AG10803 (cell line): Measurements from ENCODE around the gene STIM1.
"Not testable (repeated sequence)": the region's sequence is repeated elsewhere in the genome, so short reads cannot be mapped to it uniquely, and the experiment has no call there.

Source experiments
- DNase-seq: peaks from one replicate; pipeline ENCODE4 v3.0.0; 2010; ENCODE audit warnings: low read depth
- H3K4me3 ChIP-seq: 2 replicates; pipeline ENCODE4 v1.5.1; 2011; ENCODE audit warnings: mild to moderate bottlenecking, low read length, control low read depth
- TF ChIP-seq, protein P1 (sequence below): conservative IDR thresholded peaks from 2 replicates; pipeline ENCODE4 v1.5.1; 2011; ENCODE audit warnings: mild to moderate bottlenecking, low read length, control low read depth, inconsistent platforms

The STIM1 gene

DNA sequence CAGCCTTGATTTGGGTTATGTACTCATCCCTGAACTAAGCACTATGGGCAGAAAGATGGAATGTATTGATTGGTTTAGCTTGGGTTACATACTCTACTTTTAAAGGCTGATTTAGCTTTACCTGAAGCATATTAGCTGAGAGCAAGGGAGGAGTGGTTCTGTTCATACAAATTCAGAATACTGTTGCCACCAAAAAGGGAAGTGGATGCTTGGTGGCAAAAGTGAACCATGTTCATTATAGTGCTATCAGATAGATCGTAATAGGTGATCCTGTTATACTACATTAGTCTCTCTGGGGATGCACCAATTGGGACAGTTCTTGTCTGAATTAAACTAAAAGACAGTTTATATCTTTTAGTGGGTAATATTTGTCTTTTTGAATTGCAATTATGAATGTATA lies 194.7 kb downstream of the STIM1 start:
- TF ChIP-seq, protein P1, sequence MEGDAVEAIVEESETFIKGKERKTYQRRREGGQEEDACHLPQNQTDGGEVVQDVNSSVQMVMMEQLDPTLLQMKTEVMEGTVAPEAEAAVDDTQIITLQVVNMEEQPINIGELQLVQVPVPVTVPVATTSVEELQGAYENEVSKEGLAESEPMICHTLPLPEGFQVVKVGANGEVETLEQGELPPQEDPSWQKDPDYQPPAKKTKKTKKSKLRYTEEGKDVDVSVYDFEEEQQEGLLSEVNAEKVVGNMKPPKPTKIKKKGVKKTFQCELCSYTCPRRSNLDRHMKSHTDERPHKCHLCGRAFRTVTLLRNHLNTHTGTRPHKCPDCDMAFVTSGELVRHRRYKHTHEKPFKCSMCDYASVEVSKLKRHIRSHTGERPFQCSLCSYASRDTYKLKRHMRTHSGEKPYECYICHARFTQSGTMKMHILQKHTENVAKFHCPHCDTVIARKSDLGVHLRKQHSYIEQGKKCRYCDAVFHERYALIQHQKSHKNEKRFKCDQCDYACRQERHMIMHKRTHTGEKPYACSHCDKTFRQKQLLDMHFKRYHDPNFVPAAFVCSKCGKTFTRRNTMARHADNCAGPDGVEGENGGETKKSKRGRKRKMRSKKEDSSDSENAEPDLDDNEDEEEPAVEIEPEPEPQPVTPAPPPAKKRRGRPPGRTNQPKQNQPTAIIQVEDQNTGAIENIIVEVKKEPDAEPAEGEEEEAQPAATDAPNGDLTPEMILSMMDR, result no peak
- DNase-seq, result no peak
- H3K4me3 ChIP-seq, result no peak overlapping the region

DNA sequence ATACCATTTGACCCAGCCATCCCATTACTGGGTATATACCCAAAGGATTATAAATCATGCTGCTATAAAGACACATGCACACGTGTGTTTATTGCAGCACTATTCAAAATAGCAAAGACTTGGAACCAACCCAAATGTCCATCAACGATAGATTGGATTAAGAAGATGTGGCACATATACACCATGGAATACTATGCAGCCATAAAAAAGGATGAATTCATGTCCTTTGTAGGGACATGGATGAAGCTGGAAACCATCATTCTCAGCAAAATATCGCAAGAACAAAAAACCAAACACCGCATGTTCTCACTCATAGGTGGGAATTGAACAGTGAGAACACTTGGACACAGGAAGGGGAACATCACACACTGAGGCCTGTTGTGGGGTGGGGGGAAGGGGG lies 197.7 kb downstream of the STIM1 start:
- not testable (repeated sequence) for DNase-seq, H3K4me3 ChIP-seq

DNA sequence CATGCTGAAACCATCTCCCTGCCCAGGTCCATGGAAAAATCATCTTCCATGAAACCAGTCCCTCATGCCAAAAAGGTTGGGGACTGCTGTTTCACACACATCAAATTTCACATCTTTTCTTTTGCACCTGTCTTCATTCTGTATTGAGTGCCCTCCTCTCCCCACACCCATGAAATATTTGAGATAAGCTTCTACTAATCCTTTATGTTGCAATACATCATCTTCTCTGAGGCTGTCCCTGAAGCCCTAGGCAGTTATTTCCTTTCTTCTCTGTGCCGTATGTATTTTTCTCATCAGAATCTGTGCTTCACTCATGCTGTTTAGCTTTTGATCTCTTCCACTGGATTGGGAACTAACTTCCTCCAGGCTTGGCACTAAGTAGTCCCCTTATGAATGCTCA lies 199.2 kb downstream of the STIM1 start:
- no peak overlapping the region for H3K4me3 ChIP-seq
- TF ChIP-seq, protein P1, result no peak
- DNase-seq, result no peak

DNA sequence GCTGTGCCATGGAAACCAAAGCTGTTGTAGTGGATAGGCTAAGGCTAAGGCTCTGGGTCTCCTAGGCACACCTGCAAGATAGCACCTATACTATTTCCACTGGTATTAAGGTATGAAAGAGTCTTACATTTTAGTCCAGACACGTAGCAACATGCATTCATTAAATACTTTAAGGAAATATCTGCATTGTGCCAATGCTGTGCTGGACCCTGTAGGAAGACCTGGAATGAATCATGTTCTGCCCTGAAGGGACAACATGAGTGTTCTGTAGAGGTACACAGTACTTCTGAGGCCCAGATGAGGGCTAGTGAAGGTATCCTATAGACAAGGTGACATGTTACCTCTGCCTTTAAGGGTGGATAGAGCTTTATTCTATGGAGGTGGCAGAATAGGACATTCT lies 204.0 kb downstream of the STIM1 start:
- no peak overlapping the region for H3K4me3 ChIP-seq
- TF ChIP-seq, protein P1, result no peak
- no peak for DNase-seq

DNA sequence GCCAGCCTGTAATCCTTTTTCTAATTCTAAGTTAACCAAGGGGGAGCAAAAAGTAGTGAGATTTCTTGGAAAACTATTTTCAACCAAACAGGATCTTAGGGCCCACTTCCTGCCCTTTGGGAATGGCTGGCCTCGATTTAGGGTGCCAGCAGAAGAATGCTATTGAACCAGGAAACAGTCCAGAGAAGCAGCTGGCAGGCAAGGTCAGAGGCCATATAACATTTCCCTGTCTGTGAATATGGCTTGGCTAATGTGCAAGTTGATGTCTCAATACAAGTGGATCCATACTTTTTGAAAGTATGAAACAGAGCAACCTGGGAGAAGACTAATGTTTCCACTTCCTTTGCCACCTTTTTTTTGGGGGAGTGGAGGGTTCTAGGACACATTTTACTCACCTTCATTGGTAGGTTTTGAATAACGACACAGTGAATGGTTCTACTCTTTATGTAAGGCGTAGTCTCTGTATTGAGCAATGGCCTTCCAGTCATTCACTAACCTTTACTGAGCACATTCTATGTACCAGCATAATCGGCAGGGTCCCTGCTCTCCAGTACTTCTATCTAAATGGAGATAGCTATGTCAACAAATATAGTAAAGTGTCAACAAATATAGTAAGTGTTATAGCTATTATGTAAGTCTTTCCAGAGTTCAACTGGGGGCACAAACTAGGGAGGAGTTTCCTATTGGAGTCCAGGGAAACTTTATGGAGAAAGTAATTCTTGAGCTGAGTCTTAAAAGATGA lies 204.9 kb downstream of the STIM1 start:
- TF ChIP-seq, protein P1, result no peak
- no peak for DNase-seq
- H3K4me3 ChIP-seq, result no peak overlapping the region

DNA sequence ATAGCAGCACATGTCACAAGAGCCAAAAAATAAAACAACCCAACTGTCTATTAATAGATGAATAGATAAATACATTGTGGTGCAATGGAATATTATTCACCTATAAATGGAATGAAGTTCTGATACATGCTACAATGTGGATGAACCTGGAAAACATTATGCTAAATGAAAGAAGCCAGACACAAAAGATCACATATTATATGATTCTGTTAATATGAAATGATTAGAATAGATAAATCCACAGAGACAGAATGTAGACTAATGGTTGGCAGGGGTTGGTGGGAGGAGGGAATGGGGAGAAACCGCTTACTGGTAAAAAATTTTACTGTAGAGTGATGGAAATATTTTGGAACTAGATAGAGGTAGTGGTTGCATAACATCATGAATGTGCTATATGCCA lies 206.2 kb downstream of the STIM1 start:
- no peak overlapping the region for H3K4me3 ChIP-seq
- TF ChIP-seq, protein P1, result no peak
- DNase-seq, result no peak

DNA sequence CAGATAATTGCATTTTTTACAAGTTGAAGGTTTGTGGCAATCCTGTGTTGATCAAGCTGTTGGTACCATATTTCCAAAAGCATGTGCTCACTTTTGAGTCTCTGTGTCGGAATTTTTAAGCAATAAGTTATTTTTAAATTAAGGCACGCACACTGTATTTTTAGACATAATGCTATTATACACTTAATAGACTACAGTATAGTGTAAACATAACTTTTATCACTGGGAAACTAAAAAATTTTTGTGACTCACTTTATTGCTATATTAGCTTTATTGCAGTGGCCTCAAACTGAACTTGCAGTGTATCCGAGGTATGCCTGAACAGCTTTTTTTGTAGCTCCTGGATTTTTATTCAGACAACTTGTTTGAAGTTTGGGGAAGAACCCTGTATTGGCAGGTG lies 207.9 kb downstream of the STIM1 start:
- no peak for DNase-seq
- H3K4me3 ChIP-seq, result no peak overlapping the region
- TF ChIP-seq, protein P1, result no peak
